ENCODE results near the gene UPF1.
A peak's percentile ranks its signal among the peaks of the same experiment; 100 is the strongest.

Gene UPF1

GRCh38 chr19:18833141-18833476 lies 1.4 kb downstream of the UPF1 start:
- Histone ChIP-seq H3K9me3 (ENCODE audit: insufficient read depth, low read length) (no peaks in the 10 kb centered on the region), H3K9ac (ENCODE audit: insufficient read length, low read depth) (peak overlapping the region; percentile 95), H3K36me3 (ENCODE audit: insufficient read depth, insufficient read length, low read length) (peaks cover 52% of the 10 kb centered on the region), H3K4me1 (ENCODE audit: insufficient read depth, insufficient read length) (no peaks in the 10 kb centered on the region), H3K27me3 (ENCODE audit: insufficient read depth, insufficient read length) (peaks cover 9% of the 10 kb centered on the region), H3K4me3 (ENCODE audit: insufficient read length, low read depth) (peak overlapping the region; percentile 90)
- TF ChIP-seq ZNF274 (IDR thresholded peaks at IDR 0.05; ENCODE audit: low read depth, low read length): no peak
- TF ChIP-seq YY1 (IDR thresholded peaks at IDR 0.05; ENCODE audit: insufficient read depth, insufficient read length): no peak
- no peak for TF ChIP-seq SUZ12 (IDR thresholded peaks at IDR 0.05; ENCODE audit: extremely low read depth, insufficient read depth, insufficient read length)
- no peak for DNase-seq (ENCODE audit: low read depth, low spot score)

- H3K4me1 ChIP-seq (ENCODE audit: insufficient read depth, insufficient read length): no peaks in the 10 kb centered on the region
Observed at GRCh38 chr19:18833849-18834643, 2.3 kb downstream of the UPF1 start.

GRCh38 chr19:18834644-18834984 lies 2.9 kb downstream of the UPF1 start:
- H3K9ac ChIP-seq (ENCODE audit: insufficient read length, low read depth): no peak overlapping the region
- H3K27me3 ChIP-seq (ENCODE audit: insufficient read depth, insufficient read length): peaks cover 7% of the 10 kb centered on the region
- peaks cover 4% of the 10 kb centered on the region for H3K4me1 ChIP-seq (ENCODE audit: insufficient read depth, insufficient read length)
- peaks cover 57% of the 10 kb centered on the region for H3K36me3 ChIP-seq (ENCODE audit: insufficient read depth, insufficient read length, low read length)
- no peak for TF ChIP-seq SUZ12 (IDR thresholded peaks at IDR 0.05; ENCODE audit: extremely low read depth, insufficient read depth, insufficient read length)
- TF ChIP-seq YY1 (IDR thresholded peaks at IDR 0.05; ENCODE audit: insufficient read depth, insufficient read length): no peak
- TF ChIP-seq ZNF274 (IDR thresholded peaks at IDR 0.05; ENCODE audit: low read depth, low read length): no peak
- no peak overlapping the region for H3K4me3 ChIP-seq (ENCODE audit: insufficient read length, low read depth)
- no peaks in the 10 kb centered on the region for H3K9me3 ChIP-seq (ENCODE audit: insufficient read depth, low read length)
- no peak for DNase-seq (ENCODE audit: low read depth, low spot score)

More at GRCh38 chr19:18833849-18834643, 2.3 kb downstream of the UPF1 start:
- H3K9me3 ChIP-seq (ENCODE audit: insufficient read depth, low read length): no peaks in the 10 kb centered on the region
- peak; percentile 23 for DNase-seq (ENCODE audit: low read depth, low spot score)
- peak overlapping the region; percentile 90 for H3K4me3 ChIP-seq (ENCODE audit: insufficient read length, low read depth)
- peaks cover 53% of the 10 kb centered on the region for H3K36me3 ChIP-seq (ENCODE audit: insufficient read depth, insufficient read length, low read length)
- H3K27me3 ChIP-seq (ENCODE audit: insufficient read depth, insufficient read length): peaks cover 7% of the 10 kb centered on the region
- H3K9ac ChIP-seq (ENCODE audit: insufficient read length, low read depth): peak overlapping the region; percentile 51
- TF ChIP-seq SUZ12 (IDR thresholded peaks at IDR 0.05; ENCODE audit: extremely low read depth, insufficient read depth, insufficient read length) (no peak), ZNF274 (IDR thresholded peaks at IDR 0.05; ENCODE audit: low read depth, low read length) (no peak), YY1 (IDR thresholded peaks at IDR 0.05; ENCODE audit: insufficient read depth, insufficient read length) (no peak)

GRCh38 chr19:18839465-18840287 lies 7.9 kb downstream of the UPF1 start:
- no peak for DNase-seq (ENCODE audit: low read depth, low spot score)
- TF ChIP-seq YY1 (IDR thresholded peaks at IDR 0.05; ENCODE audit: insufficient read depth, insufficient read length) (no peak), SUZ12 (IDR thresholded peaks at IDR 0.05; ENCODE audit: extremely low read depth, insufficient read depth, insufficient read length) (no peak), ZNF274 (IDR thresholded peaks at IDR 0.05; ENCODE audit: low read depth, low read length) (no peak)
- Histone ChIP-seq H3K9ac (ENCODE audit: insufficient read length, low read depth) (peak overlapping the region; percentile 21), H3K4me3 (ENCODE audit: insufficient read length, low read depth) (no peak overlapping the region), H3K36me3 (ENCODE audit: insufficient read depth, insufficient read length, low read length) (peaks cover 60% of the 10 kb centered on the region), H3K4me1 (ENCODE audit: insufficient read depth, insufficient read length) (peaks cover 23% of the 10 kb centered on the region), H3K27me3 (ENCODE audit: insufficient read depth, insufficient read length) (no peaks in the 10 kb centered on the region), H3K9me3 (ENCODE audit: insufficient read depth, low read length) (no peaks in the 10 kb centered on the region)

DNA sequence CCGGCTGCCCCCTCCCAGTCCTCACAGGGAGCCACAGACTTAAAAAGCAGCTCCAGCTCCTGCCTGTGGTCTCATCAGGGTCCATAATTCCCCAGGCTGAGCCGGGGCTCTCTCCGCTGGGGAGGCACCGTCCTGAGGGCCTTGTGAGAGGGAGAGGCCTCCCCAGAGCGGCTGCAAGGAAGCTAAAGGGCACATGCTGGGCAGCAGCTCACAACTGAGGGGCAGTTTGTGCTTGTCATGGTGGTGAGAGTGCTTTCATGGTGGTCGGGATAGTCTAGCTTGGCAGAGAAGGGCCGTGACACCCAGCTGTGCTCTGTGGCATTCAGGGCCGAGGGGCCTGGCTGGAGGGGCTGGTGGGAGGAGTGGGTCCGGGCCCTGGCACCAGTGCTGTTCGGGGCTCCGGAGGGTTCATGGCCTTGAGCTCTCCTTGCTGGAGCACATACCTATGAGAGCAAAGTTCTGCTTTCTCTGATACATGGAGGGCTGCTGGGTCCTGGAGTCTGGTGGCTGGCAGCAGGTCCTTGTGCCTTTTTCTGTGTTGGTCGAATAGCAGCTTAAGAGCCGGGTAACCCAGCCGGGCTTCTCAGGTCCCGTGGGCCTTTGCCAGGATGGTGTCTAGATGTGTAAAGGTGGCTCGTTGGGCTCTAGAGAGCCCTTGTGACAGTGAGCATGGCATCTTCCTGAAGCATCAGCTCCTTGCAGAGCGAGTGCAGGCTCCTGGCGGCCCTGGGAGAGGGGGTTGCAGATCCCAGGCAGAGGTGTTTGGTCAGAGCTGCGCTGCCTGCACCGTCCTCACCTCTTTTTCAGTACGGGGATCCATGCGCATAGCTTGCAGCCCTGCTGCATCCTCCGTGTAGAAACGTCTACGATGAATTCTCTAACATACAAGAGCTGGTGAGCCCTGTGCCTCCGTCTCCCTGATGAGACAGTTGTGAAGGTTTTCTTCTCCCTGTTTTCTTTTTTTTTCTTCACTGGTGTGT lies 8.8 kb downstream of the UPF1 start:
- no peak for DNase-seq (ENCODE audit: low read depth, low spot score)
- Histone ChIP-seq H3K4me1 (ENCODE audit: insufficient read depth, insufficient read length) (peaks cover 23% of the 10 kb centered on the region), H3K36me3 (ENCODE audit: insufficient read depth, insufficient read length, low read length) (peaks cover 61% of the 10 kb centered on the region), H3K9ac (ENCODE audit: insufficient read length, low read depth) (peak overlapping the region; percentile 29), H3K4me3 (ENCODE audit: insufficient read length, low read depth) (no peak overlapping the region), H3K27me3 (ENCODE audit: insufficient read depth, insufficient read length) (no peaks in the 10 kb centered on the region), H3K9me3 (ENCODE audit: insufficient read depth, low read length) (no peaks in the 10 kb centered on the region)
- TF ChIP-seq YY1 (IDR thresholded peaks at IDR 0.05; ENCODE audit: insufficient read depth, insufficient read length): no peak
- no peak for TF ChIP-seq ZNF274 (IDR thresholded peaks at IDR 0.05; ENCODE audit: low read depth, low read length)
- no peak for TF ChIP-seq SUZ12 (IDR thresholded peaks at IDR 0.05; ENCODE audit: extremely low read depth, insufficient read depth, insufficient read length)

GRCh38 chr19:18841400-18841799 lies 9.6 kb downstream of the UPF1 start:
- DNase-seq (ENCODE audit: low read depth, low spot score): no peak
- H3K9ac ChIP-seq (ENCODE audit: insufficient read length, low read depth): peak overlapping the region; percentile 15
- peaks cover 60% of the 10 kb centered on the region for H3K36me3 ChIP-seq (ENCODE audit: insufficient read depth, insufficient read length, low read length)
- no peak for TF ChIP-seq ZNF274 (IDR thresholded peaks at IDR 0.05; ENCODE audit: low read depth, low read length)
- TF ChIP-seq YY1 (IDR thresholded peaks at IDR 0.05; ENCODE audit: insufficient read depth, insufficient read length): no peak
- no peak for TF ChIP-seq SUZ12 (IDR thresholded peaks at IDR 0.05; ENCODE audit: extremely low read depth, insufficient read depth, insufficient read length)
- no peaks in the 10 kb centered on the region for H3K27me3 ChIP-seq (ENCODE audit: insufficient read depth, insufficient read length)
- H3K4me1 ChIP-seq (ENCODE audit: insufficient read depth, insufficient read length): peaks cover 23% of the 10 kb centered on the region
- no peaks in the 10 kb centered on the region for H3K9me3 ChIP-seq (ENCODE audit: insufficient read depth, low read length)
- H3K4me3 ChIP-seq (ENCODE audit: insufficient read length, low read depth): no peak overlapping the region

Data from NT2/D1 (cell line).